Type B pancreatic cell (in vitro differentiated cells): Measurements from ENCODE around the gene GSTP1. TPM values are rescaled to one million over a fixed set of nuclear protein-coding genes. Genes with fewer than 3 reads are reported as not detected.
A peak's percentile ranks its signal among the peaks of the same experiment; 100 is the strongest.
"Not testable (repeated sequence)": the region's sequence is repeated elsewhere in the genome, so short reads cannot be mapped to it uniquely, and the experiment has no call there.

Source experiments
- DNase-seq: peaks from one replicate; pipeline ENCODE4 v3.0.0; 2021; ENCODE audit warnings: mixed read lengths; ENCODE audit not compliant: unreplicated experiment; ENCODE audit errors: extremely low spot score
- H3K27ac Mint-ChIP-seq: 2 replicates; pipeline ENCODE4 v1.8.0; 2021; ENCODE audit warnings: mild to moderate bottlenecking, mixed read lengths
- H3K27me3 Mint-ChIP-seq: 2 replicates; pipeline ENCODE4 v1.8.0; 2021; ENCODE audit warnings: mixed read lengths
- H3K36me3 Mint-ChIP-seq: 2 replicates; pipeline ENCODE4 v1.8.0; 2021; ENCODE audit warnings: mixed read lengths
- H3K4me1 Mint-ChIP-seq: one replicate; pipeline ENCODE4 v1.8.0; 2021; ENCODE audit warnings: mixed read lengths; ENCODE audit not compliant: unreplicated experiment
- H3K4me3 Mint-ChIP-seq: 2 replicates; pipeline ENCODE4 v1.8.0; 2021; ENCODE audit warnings: mild to moderate bottlenecking, mixed read lengths
- H3K9me3 Mint-ChIP-seq: 2 replicates; pipeline ENCODE4 v1.8.0; 2021; ENCODE audit warnings: mixed read lengths
- CTCF ChIP-seq: fragments of 200-600 bp; sonication (generic); conservative IDR thresholded peaks from 2 replicates; pipeline ENCODE4 v1.5.0; 2021; ENCODE audit warnings: antibody characterized with exemption, mild to moderate bottlenecking
- total RNA-seq: library from RNA; stranded (reverse); gene quantifications from 2 replicates; pipeline ENCODE4 v1.2.1, GENCODE V29; 2021; ENCODE audit warnings: low replicate concordance

The GSTP1 gene
- total RNA-seq, 1 donor from 2014 or later = 1,009 TPM

GRCh38 chr11:67621928-67622327 lies 38.3 kb downstream of the GSTP1 start:
- H3K27me3 Mint-ChIP-seq = peaks cover 34% of the 10 kb centered on the region
- not testable (repeated sequence) for H3K36me3 Mint-ChIP-seq, DNase-seq, H3K27ac Mint-ChIP-seq, H3K9me3 Mint-ChIP-seq
- H3K4me1 Mint-ChIP-seq = peaks cover 30% of the 10 kb centered on the region
- H3K4me3 Mint-ChIP-seq = peak overlapping the region; percentile 95

GRCh38 chr11:67622905-67623304 lies 39.3 kb downstream of the GSTP1 start:
- H3K4me3 Mint-ChIP-seq, DNase-seq, H3K27ac Mint-ChIP-seq, H3K9me3 Mint-ChIP-seq, H3K36me3 Mint-ChIP-seq: not testable (repeated sequence)
- H3K27me3 Mint-ChIP-seq = peaks cover 24% of the 10 kb centered on the region
- H3K4me1 Mint-ChIP-seq = peaks cover 20% of the 10 kb centered on the region

GRCh38 chr11:67623795-67624194 lies 40.2 kb downstream of the GSTP1 start:
- not testable (repeated sequence) for H3K9me3 Mint-ChIP-seq, H3K36me3 Mint-ChIP-seq, H3K27ac Mint-ChIP-seq, DNase-seq, H3K4me3 Mint-ChIP-seq
- peaks cover 23% of the 10 kb centered on the region for H3K27me3 Mint-ChIP-seq
- peaks cover 20% of the 10 kb centered on the region for H3K4me1 Mint-ChIP-seq

GRCh38 chr11:67626131-67626833 lies 42.7 kb downstream of the GSTP1 start:
- H3K4me3 Mint-ChIP-seq, H3K4me1 Mint-ChIP-seq, H3K36me3 Mint-ChIP-seq, H3K27ac Mint-ChIP-seq, DNase-seq, H3K9me3 Mint-ChIP-seq: not testable (repeated sequence)
- H3K27me3 Mint-ChIP-seq = peaks cover 10% of the 10 kb centered on the region

GRCh38 chr11:67626970-67627369 lies 43.4 kb downstream of the GSTP1 start:
- Mint-ChIP-seq H3K27me3 (peaks cover 4% of the 10 kb centered on the region), H3K27ac (no peak overlapping the region), H3K36me3 (no peaks in the 10 kb centered on the region), H3K4me1 (peaks cover 1% of the 10 kb centered on the region), H3K9me3 (no peaks in the 10 kb centered on the region), H3K4me3 (peak overlapping the region; percentile 47)
- TF ChIP-seq CTCF = no peak
- DNase-seq = no peak

GRCh38 chr11:67627441-67627811 lies 43.8 kb downstream of the GSTP1 start:
- Mint-ChIP-seq H3K4me3 (peak overlapping the region; percentile 47), H3K27ac (peak overlapping the region; percentile 64), H3K9me3 (no peaks in the 10 kb centered on the region), H3K36me3 (no peaks in the 10 kb centered on the region), H3K27me3 (peaks cover 2% of the 10 kb centered on the region), H3K4me1 (no peaks in the 10 kb centered on the region)
- DNase-seq = no peak
- TF ChIP-seq CTCF = no peak

- H3K27me3 Mint-ChIP-seq = peaks cover 2% of the 10 kb centered on the region
- H3K4me1 Mint-ChIP-seq = no peaks in the 10 kb centered on the region
- peak overlapping the region; percentile 47 for H3K4me3 Mint-ChIP-seq
- no peak for DNase-seq
- no peaks in the 10 kb centered on the region for H3K9me3 Mint-ChIP-seq
- H3K36me3 Mint-ChIP-seq = no peaks in the 10 kb centered on the region
- no peak for TF ChIP-seq CTCF
- peak overlapping the region; percentile 64 for H3K27ac Mint-ChIP-seq
These were observed 44.4 kb downstream of the GSTP1 start for GRCh38 chr11:67627812-67628624.
